Caki2 (cell line): ENCODE measurements around the gene NCAPH2. TPM values are rescaled to one million over a fixed set of nuclear protein-coding genes. Genes with fewer than 3 reads are reported as not detected.
"Not testable (repeated sequence)": the region's sequence is repeated elsewhere in the genome, so short reads cannot be mapped to it uniquely, and the experiment has no call there.

Experiments used
- DNase-seq: peaks from one replicate; pipeline ENCODE4 v3.0.0-alpha.2; 2015; ENCODE audit warnings: low read depth
- in situ Hi-C: cut with HindIII; loops from 2 replicates; pipeline ENCODE4 v1.10.0; 2016; ENCODE audit warnings: low sequenced_read_pairs, low pct_unique_long_range_greater_than_20kb, mixed read lengths
- total RNA-seq: library from RNA; depleted of rRNA; stranded (reverse); fragments of >200 nt; shearing (Covaris generic); gene quantifications from 2 replicates; pipeline ENCODE4 v1.2.3, GENCODE V29; 2014; ENCODE audit warnings: low replicate concordance

NCAPH2 gene
- total RNA-seq, 1 experiment from 2014 or later, result 152 TPM

GRCh38 chr22:50506611-50507420, 1.2 kb upstream of the NCAPH2 start:
- in situ Hi-C loops, result no loop called here
- no peak for DNase-seq

GRCh38 chr22:50507421-50507990, 518 bp upstream of the NCAPH2 start, which contains the start of gene LMF2:
LMF2 (minus strand) TSS chr22:50507702; CDS start chr22:50507675, 27 bp downstream.
- peak; percentile 58 for DNase-seq

GRCh38 chr22:50508897-50509296, 873 bp downstream of the NCAPH2 start:
- in situ Hi-C loops, result no loop called here
- no peak for DNase-seq

More at GRCh38 chr22:50507421-50507990, 518 bp upstream of the NCAPH2 start, which contains the start of gene LMF2:
- in situ Hi-C loops, result no loop called here

GRCh38 chr22:50513175-50513574, 5.2 kb downstream of the NCAPH2 start:
- in situ Hi-C loops, result no loop called here

GRCh38 chr22:50516068-50516467, 8.0 kb downstream of the NCAPH2 start:
- in situ Hi-C loops, result no loop called here
- DNase-seq, result no peak

More at GRCh38 chr22:50513175-50513574, 5.2 kb downstream of the NCAPH2 start:
- DNase-seq, result no peak

GRCh38 chr22:50516891-50517290, 8.9 kb downstream of the NCAPH2 start:
- no peak for DNase-seq
- in situ Hi-C loops, result no loop called here

GRCh38 chr22:50517495-50518260, 9.7 kb downstream of the NCAPH2 start:
- DNase-seq, result no peak
- in situ Hi-C loops, result no loop called here

- no peak for DNase-seq
- in situ Hi-C loops, result no loop called here
Measured at GRCh38 chr22:50518606-50519005, 10.6 kb downstream of the NCAPH2 start.

- in situ Hi-C loops, result no loop called here
- DNase-seq, result no peak
Measured at GRCh38 chr22:50519151-50519550, 11.1 kb downstream of the NCAPH2 start.

- in situ Hi-C loops, result not testable (repeated sequence)
Measured at GRCh38 chr22:50520184-50520583, 12.2 kb downstream of the NCAPH2 start.

GRCh38 chr22:50520826-50521453, 12.9 kb downstream of the NCAPH2 start:
- in situ Hi-C loops, result no loop called here
- DNase-seq, result no peak

More at GRCh38 chr22:50520184-50520583, 12.2 kb downstream of the NCAPH2 start:
- DNase-seq, result not testable (repeated sequence)

- in situ Hi-C loops, result no loop called here
- DNase-seq, result no peak
Measured at GRCh38 chr22:50521710-50522109, 13.7 kb downstream of the NCAPH2 start.

- DNase-seq, result no peak
- in situ Hi-C loops, result no loop called here
Measured at GRCh38 chr22:50522208-50522805, 14.3 kb downstream of the NCAPH2 start.

GRCh38 chr22:50522806-50523438, 14.9 kb downstream of the NCAPH2 start:
- in situ Hi-C loops, result no loop called here

GRCh38 chr22:50523458-50523805, 15.4 kb downstream of the NCAPH2 start:
- no peak for DNase-seq
- in situ Hi-C loops, result no loop called here

More at GRCh38 chr22:50522806-50523438, 14.9 kb downstream of the NCAPH2 start:
- no peak for DNase-seq

- no peak for DNase-seq
- in situ Hi-C loops, result no loop called here
Measured at GRCh38 chr22:50523806-50524675, 16.0 kb downstream of the NCAPH2 start.

- in situ Hi-C loops, result no loop called here
- no peak for DNase-seq
Measured at GRCh38 chr22:50524676-50525103, 16.7 kb downstream of the NCAPH2 start.
